ENCODE data around the gene ERBB4.

ERBB4 gene

GRCh38 chr2:211845338-211846035 is 693.1 kb downstream of the ERBB4 start:
- DNase-seq (ENCODE audit: low read depth in 3 of 3, low spot score in 1 of 3), result no peak

DNA sequence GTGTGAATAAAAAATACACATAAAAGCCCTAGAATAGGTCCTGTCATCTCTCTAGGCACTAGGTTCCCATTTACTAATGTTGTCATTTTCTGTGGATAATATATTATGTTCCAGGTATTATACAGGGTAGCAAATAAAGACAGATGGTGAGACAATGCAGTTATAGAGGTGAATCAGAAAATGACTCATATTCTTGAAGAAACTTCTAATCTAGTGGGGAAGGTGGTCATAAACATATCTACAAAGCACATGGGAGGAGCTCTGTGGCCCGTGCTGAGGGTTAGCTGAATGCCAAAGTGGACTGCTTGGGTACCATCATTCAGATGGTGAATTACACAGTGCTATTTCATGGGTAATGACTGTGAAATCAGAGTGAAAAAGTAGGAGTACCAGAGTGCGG is 700.9 kb downstream of the ERBB4 start:
- DNase-seq (ENCODE audit: low read depth in 3 of 3, low spot score in 1 of 3), result no peak

DNA sequence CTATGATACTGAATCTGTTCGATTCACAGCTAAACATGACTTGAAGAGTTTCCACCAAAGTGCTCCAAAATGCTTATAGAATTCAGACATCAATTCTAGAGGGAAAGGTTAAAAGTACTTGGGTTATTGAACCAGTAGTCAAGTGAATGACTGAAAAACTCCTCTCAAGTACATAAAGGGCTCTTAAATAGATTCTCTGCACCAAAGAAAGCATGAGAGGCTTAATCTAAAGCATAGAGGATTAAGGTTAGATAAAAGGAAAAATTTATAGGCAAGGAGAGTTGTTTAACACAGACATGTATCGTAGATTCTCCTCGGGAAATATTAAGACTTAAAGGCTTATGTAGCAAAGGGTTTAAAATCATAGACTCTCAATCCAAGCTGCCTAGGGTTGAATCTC is 701.4 kb downstream of the ERBB4 start:
- DNase-seq (ENCODE audit: low read depth in 3 of 3, low spot score in 1 of 3), result no peak

GRCh38 chr2:211836409-211836808 is 702.2 kb downstream of the ERBB4 start:
- no peak for DNase-seq (ENCODE audit: low read depth in 3 of 3, low spot score in 1 of 3)

GRCh38 chr2:211835695-211836094 is 702.9 kb downstream of the ERBB4 start:
- no peak for DNase-seq (ENCODE audit: low read depth in 3 of 3, low spot score in 1 of 3)

DNA sequence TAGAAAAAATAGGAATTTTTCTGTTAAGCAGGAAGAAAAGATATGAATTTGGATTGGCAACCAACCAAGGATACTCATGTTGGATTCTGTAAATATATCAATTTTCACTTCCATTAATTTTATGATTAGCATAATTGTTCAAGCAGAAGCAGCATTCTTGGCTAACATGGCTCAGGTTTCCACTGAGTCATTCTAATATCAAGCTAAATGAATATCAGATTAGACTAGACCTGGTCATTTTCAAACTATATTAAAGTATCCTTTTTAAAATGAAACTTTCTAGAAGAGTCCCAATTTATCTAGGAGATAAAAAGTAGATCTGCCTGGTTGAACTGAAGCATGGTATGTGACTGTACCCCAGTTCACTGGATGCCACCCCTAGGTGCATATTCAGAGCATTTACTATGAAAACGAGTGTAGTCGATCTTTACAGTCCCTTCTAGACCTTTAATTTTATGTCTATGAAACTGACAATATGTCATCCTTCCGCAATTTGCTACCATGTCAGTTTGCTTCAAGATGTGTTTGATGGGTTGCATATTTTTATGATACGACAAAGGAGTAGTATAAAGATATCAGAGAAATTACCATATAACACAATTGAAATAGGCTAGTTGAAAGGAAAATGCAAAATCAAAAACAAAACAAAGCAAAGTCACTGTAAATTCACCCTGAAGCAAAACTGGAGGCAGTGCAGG is 704.9 kb downstream of the ERBB4 start:
- no peak for DNase-seq (ENCODE audit: low read depth in 3 of 3, low spot score in 1 of 3)

DNA sequence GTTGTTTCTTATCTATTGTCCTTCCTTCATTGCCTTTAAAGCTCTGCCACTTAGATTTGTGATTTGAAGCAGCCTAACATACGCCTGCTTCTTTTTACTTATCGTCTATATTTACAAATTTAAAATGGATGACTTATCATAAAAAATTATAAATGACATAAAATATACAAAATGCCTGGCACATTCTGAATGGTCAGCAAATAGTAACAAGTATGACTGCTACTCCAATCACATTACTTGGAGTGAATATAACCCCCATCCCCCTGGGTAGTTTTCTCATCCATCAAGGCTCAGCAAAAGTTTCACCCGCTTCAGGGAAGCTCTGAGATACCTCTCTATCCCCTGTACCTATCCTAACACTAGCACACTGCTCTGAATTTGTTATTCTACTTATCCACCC is 708.9 kb downstream of the ERBB4 start:
- no peak for DNase-seq (ENCODE audit: low read depth in 3 of 3, low spot score in 1 of 3)

DNA sequence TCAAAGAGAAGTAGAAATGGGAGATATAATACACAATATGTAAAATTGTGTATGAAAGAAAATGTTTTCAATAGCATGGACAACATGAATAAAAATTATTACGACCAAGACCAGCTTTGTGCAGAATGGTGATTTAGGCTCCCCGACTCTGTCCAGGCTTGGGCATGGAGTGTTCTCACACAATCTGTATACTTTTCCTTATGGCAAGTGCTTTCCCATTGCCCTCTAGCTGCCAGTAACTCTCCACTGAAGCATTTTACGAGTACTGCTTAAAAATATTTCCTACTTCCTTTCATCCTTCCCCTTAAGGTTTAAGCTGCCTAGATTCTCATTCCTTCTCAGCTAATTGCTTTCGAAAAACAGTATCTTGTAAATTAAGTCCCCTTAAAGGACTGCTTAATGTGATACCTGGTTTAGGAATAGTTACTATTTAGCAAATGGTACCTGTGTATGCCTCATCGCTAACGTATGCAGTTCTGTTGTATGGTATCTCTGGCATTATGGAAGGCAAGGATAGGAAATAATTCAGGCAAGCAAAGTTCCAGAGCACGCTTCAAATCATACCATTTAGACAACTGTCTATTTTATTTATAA is 714.6 kb downstream of the ERBB4 start:
- no peak for DNase-seq (ENCODE audit: low read depth in 3 of 3, low spot score in 1 of 3)

- no peak for DNase-seq (ENCODE audit: low read depth in 3 of 3, low spot score in 1 of 3)
Observed at GRCh38 chr2:211822686-211823335, 715.8 kb downstream of the ERBB4 start.

DNA sequence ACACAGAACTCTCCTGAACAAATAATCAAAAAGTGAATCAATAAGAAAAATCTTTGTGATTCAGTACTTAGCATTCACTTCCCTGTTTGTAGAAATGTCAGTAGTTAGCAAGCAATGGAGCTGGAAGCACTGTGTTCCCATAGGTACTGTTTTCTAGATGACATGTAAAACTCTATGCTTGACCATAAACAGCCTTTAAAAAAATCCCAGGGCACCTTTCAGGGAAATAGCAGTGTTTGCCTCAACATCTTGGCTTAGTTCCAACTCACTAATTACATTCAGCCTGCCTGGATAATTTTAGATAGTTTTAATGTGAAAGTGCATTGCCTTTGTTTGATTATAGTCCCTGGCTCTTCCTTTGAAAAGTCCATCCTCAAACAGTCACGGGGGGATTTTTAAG is 721.8 kb downstream of the ERBB4 start:
- no peak for DNase-seq (ENCODE audit: low read depth in 3 of 3, low spot score in 1 of 3)

DNA sequence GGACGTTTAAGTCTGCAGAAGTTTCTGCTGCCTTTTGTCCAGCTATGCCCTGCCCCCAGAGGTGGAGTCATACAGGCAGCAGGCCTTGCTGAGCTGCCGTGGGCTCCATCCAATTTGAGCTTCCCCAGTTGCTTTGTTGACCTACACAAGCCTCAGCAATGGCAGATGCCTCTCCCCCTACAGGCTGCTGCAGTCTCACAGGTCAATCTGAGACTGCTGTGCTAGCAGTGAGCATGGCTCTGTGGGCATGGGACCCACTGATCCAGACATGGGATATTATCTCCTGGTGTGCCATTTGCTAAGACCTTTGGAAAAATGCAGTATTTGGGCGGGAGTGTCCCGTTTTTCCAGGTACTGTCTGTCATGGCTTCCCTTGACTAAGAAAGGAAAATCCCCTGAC is 726.0 kb downstream of the ERBB4 start:
- no peak for DNase-seq (ENCODE audit: low read depth in 3 of 3, low spot score in 1 of 3)

GRCh38 chr2:211802666-211803065 is 735.9 kb downstream of the ERBB4 start:
- no peak for DNase-seq (ENCODE audit: low read depth in 3 of 3, low spot score in 1 of 3)

DNA sequence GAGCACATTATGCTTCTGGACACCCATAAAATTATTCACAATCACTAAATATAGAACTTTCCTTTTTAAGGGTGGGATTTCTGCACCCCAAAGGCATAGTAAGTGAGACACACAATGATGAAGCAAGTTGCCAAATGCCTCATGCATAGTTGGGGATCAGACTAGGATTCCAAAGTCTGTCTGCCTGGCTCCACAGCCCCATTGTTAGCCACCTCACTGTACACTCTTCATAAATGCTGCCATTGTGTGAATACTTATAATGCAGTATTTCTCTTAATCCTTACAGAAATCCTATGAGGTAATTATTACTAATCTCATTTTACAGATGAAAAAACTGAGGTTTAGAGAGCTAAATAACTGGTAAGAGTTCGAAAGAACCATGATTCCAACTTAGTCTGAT is 738.6 kb downstream of the ERBB4 start:
- no peak for DNase-seq (ENCODE audit: low read depth in 3 of 3, low spot score in 1 of 3)

GRCh38 chr2:211798868-211799267 is 739.7 kb downstream of the ERBB4 start:
- no peak for DNase-seq (ENCODE audit: low read depth in 3 of 3, low spot score in 1 of 3)

DNA sequence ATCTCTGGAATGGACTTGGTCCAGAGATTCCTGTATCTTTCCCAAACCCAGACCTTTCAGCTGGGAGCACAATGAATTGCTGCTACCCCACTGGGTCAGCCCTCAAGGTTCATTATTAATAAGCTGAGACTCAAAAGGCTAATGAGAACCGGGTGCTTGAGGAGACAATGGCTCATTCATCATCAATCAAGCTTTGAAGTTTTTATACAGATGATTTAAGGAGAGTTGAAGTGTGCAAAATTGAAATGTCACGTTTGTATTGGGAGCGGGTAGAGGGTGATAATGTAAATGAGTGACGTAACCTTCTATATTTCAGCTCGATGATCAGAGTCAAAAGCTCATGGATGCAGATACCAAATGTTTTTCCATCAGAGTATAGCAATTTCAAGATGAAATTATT is 744.9 kb downstream of the ERBB4 start:
- no peak for DNase-seq (ENCODE audit: low read depth in 3 of 3, low spot score in 1 of 3)

DNA sequence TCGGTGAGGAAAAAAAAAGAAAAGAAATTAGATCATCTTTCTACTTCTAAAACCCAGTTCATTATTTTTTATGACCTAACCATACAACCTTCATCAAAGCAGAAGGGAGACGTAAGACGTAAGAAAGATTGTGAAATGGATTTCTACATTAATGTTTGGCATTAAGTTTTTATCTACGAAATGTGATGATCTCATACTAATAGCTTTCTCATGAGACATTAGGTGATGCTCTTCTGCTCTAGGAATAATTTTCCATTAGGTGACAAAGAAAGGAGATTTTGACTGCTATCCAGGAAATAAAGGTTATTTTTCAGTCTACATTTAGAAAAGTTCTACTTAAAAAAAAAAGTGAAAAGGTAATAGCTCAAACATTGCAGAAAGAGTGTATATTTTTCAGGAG is 748.6 kb downstream of the ERBB4 start:
- no peak for DNase-seq (ENCODE audit: low read depth in 3 of 3, low spot score in 1 of 3)

- no peak for DNase-seq (ENCODE audit: low read depth in 3 of 3, low spot score in 1 of 3)
Observed at GRCh38 chr2:211766689-211767088, 771.9 kb downstream of the ERBB4 start.

DNA sequence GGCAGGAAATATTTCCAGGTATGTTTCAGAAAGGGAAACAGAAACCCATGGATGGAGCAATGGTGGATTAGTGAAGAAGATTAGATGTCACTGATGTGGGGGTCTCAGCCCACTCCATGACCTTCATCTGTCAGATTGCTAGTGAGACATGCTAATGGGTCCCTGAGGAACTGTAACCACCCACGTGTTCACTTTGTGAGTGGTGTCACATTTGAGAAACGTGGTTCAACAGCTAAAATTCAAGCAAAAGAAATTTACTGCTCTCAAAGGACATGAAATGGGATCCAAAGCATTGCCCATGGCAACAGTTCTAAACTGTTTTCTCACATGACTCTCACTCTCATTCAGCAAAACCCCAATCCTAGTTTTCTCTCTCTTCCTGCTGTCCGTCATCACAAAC is 776.1 kb downstream of the ERBB4 start:
- DNase-seq (ENCODE audit: low read depth in 3 of 3, low spot score in 1 of 3), result no peak

GRCh38 chr2:211760103-211760502 is 778.5 kb downstream of the ERBB4 start:
- no peak for DNase-seq (ENCODE audit: low read depth in 3 of 3, low spot score in 1 of 3)

DNA sequence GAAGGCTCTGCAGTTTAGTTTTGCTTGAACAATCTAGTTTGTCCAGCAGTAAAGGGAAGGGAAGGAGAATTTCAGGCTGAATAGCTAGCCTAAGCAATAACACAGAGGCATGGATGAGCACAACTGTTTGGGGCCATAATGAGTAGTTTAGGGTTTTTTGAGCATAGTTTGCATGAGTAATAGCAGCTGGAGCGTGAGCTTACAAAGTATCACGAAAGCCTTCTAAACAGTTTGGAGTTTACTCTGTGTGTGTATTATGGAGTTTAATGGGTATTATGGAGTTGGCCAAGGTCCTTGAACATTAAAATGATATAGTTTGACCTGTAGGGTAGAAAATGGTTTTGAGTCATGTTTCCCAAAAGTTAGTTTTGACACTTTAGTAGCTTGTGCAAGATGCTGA is 782.3 kb downstream of the ERBB4 start:
- no peak for DNase-seq (ENCODE audit: low read depth in 3 of 3, low spot score in 1 of 3)

DNA sequence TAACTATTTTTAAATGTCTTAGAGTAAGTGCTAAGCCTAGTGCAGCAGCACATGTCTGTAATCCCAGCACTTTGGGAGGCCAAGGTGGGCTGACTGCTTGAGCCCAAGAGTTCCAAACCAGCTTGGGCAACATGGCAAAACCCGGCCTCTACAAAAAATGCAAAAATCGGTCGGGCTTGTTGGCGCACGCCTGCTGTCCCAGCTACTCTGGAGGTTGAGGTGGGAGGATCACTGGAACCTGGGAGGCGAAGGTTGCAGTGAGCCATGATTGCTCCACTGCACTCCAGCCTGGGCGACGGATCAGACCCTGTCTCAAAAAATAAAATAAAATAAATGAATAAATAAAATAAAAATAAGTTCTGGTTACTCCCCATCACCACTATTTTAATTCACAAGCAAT is 783.4 kb downstream of the ERBB4 start:
- no peak for DNase-seq (ENCODE audit: low read depth in 3 of 3, low spot score in 1 of 3)

DNA sequence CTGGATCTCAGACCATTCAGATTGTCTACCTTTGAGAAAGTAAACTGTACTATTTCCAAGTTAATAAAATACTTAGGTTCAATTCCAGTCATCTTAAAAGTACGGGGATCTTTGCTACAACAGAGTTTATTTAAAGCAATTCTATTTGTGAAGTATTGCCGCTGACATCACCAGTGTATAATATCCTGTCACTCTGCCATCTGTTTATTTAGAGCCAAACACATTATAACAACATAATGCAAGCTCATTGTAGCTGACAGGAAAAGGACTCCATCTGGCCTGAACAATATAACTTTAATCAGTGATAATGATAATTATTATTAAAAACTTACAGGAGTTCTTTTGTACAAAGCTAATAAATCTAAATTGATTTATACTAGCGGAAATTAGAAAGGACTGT is 786.8 kb downstream of the ERBB4 start:
- DNase-seq (ENCODE audit: low read depth in 3 of 3, low spot score in 1 of 3), result no peak

Measured in stimulated activated CD4-positive, alpha-beta T cell treated with anti-CD3 and anti-CD28 coated beads, TNF-alpha, amount 100 ng/mL, for 1 hour (primary cell).